Activated CD4-positive, CD25-positive, alpha-beta regulatory T cell treated with anti-CD3 and anti-CD28 coated beads, Interleukin-2, amount 50 U/mL, for 24 hours (primary cell): ENCODE measurements around the gene TEX48.

ENCODE experiments used
- ATAC-seq, 2 donors: fragments of 150-1000 bp; cut with Tn5 transposase; one replicate each; pipeline ENCODE4 v1.10.0; 2021; ENCODE audit warnings: mild to moderate bottlenecking in 1 of 2, moderate library complexity in 1 of 2

TEX48 gene

GRCh38 chr9:114619191-114619761 lies 62.7 kb downstream of the TEX48 start:
- no peak for ATAC-seq

- no peak for ATAC-seq
These were observed 65.1 kb downstream of the TEX48 start for GRCh38 chr9:114616684-114617520.
